Measurements from ENCODE around the gene BBC3. TPM values are rescaled to one million over a fixed set of nuclear protein-coding genes. Genes with fewer than 3 reads are reported as not detected.

BBC3 gene
- polyA plus RNA-seq, 1 donor (not counting 4 experiments of a cell fraction or from before 2014, with no cell fraction given) = 1.1 TPM

DNA sequence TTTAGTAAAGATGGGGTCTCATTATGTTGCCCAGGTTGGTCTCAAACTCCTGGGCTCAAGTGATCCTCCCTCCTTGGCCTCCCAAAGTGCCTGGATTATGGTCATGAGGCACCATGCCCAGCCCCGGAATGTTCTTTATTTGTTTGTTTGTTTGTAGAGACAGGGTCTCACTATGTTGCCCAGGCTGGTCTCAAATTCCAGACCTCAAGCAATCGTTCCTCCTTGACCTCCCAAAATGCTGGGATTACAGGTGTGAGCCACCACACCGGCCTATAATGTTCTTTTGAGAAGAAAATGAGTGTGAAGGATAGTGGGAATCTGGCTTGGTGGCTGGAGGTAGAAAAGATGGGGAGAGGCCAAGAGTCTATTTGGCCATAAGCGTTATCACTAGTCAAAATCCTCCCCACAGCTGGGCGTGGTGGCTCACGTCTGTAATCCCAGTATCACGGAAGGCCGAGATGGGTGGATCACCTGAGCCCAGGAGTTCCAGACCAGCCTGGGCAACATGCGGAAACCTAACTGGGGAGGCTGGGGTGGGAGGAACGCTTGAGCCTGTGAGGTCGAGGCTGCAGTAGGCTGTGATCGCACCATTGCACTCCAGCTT, 5.2 kb upstream of the BBC3 start:
- Histone ChIP-seq H3K79me2 (ENCODE audit: control insufficient read depth, insufficient read depth, low read length) (no peaks in the 10 kb centered on the region), H2AFZ (ENCODE audit: control insufficient read depth, low read length) (no peak overlapping the region), H3K9ac (ENCODE audit: control insufficient read depth, extremely low read depth, insufficient read depth, low read length) (no peak overlapping the region), H4K20me1 (ENCODE audit: control insufficient read depth, extremely low read depth, insufficient read depth, low read length) (no peaks in the 10 kb centered on the region), H3K36me3 (ENCODE audit: control insufficient read depth in 2 of 2, extremely low read depth in 1 of 2, insufficient read depth in 2 of 2, low read length in 2 of 2) (no peaks in the 10 kb centered on the region), H3K27me3 (ENCODE audit: control insufficient read depth, extremely low read depth, insufficient read depth, low read length) (no peaks in the 10 kb centered on the region), H3K9me1 (ENCODE audit: control insufficient read depth, extremely low read depth, insufficient read depth, low read length) (no peaks in the 10 kb centered on the region), H3K27ac (ENCODE audit: control insufficient read depth, insufficient read depth, low read length) (no peak overlapping the region), H3K9me3 (ENCODE audit: control insufficient read depth, low read depth, low read length) (no peaks in the 10 kb centered on the region), H3K4me1 (ENCODE audit: control insufficient read depth, extremely low read depth, insufficient read depth, low read length) (peaks cover 37% of the 10 kb centered on the region), H3K4me3 (ENCODE audit: control insufficient read depth in 2 of 3, extremely low read depth in 1 of 3, insufficient read depth in 2 of 3, low read depth in 1 of 3, low read length in 3 of 3) (no peak overlapping the region), H3K4me2 (ENCODE audit: control insufficient read depth, extremely low read depth, insufficient read depth, low read depth, low read length) (no peak overlapping the region)
- TF ChIP-seq CTCF (optimal IDR thresholded peaks at IDR 0.05 in 1 of 3, IDR thresholded peaks at IDR 0.05 in 1 of 3, conservative IDR thresholded peaks at IDR 0.05 in 1 of 3; ENCODE audit: extremely low read depth in 1 of 3, insufficient read depth in 2 of 3, low read length in 3 of 3) (no peak), EZH2 (IDR thresholded peaks at IDR 0.05; ENCODE audit: low read length) (no peak)
- dilution Hi-C loops (cut with MboI; ENCODE audit: extremely low pct_ligation_motif_present, low sequenced_read_pairs) = no loop called here
- FAIRE-seq (no peak), DNase-seq (ENCODE audit: low read depth, low spot score) (no peak)

DNA sequence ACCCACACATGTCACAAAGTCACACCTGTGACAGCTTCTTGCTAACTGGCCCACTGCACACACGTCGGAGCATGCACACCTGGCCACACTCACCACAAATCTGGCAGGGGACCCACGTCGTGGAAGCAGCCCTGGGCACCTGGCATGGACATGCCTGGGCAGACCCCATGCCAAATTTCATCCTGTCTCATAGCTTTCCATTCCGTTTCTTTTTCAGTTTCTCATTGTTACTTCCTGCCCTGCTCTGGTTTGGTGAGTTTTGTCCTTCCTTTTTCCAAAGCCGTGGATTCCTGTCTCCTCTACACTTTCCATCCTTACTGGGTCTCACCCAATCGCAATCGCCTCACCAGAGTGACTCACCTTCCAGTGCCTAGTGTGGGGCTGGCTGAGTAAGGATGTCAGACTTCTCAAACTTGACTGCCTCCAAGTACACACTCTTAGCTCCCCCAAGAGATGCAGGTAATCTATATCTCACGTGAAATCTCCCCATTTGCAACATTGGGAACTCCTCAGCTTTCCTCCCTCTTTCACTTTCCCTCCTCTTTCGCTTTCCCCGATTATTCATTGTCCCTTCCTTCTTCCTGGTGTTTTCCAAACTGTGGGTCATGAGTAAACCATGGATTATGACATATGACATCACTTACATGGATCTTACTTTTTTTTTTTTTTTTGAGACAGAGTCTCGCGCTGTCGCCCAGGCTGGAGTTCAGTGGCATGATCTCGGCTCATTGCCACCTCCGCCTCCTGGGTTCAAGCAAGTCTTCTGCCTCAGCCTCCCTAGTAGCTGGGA, 1.6 kb upstream of the BBC3 start:
- H3K9ac ChIP-seq (ENCODE audit: control insufficient read depth, extremely low read depth, insufficient read depth, low read length) = peak overlapping the region; percentile 72
- DNase-seq (ENCODE audit: low read depth, low spot score) (peak; percentile 92), FAIRE-seq (peak; percentile 94)
- no peaks in the 10 kb centered on the region for H3K9me1 ChIP-seq (ENCODE audit: control insufficient read depth, extremely low read depth, insufficient read depth, low read length)
- peak overlapping the region; percentile 23 to 59 (median 41) for H3K4me3 ChIP-seq (ENCODE audit: control insufficient read depth in 2 of 3, extremely low read depth in 1 of 3, insufficient read depth in 2 of 3, low read depth in 1 of 3, low read length in 3 of 3)
- peak overlapping the region; percentile 59 for H2AFZ ChIP-seq (ENCODE audit: control insufficient read depth, low read length)
- dilution Hi-C loops (cut with MboI; ENCODE audit: extremely low pct_ligation_motif_present, low sequenced_read_pairs) = no loop called here
- H4K20me1 ChIP-seq (ENCODE audit: control insufficient read depth, extremely low read depth, insufficient read depth, low read length) = no peaks in the 10 kb centered on the region
- peaks cover 40% of the 10 kb centered on the region for H3K4me1 ChIP-seq (ENCODE audit: control insufficient read depth, extremely low read depth, insufficient read depth, low read length)
- H3K79me2 ChIP-seq (ENCODE audit: control insufficient read depth, insufficient read depth, low read length) = peaks cover 3% of the 10 kb centered on the region
- H3K27me3 ChIP-seq (ENCODE audit: control insufficient read depth, extremely low read depth, insufficient read depth, low read length) = peaks cover 5% of the 10 kb centered on the region
- TF ChIP-seq EZH2 (IDR thresholded peaks at IDR 0.05; ENCODE audit: low read length) (no peak), CTCF (optimal IDR thresholded peaks at IDR 0.05 in 1 of 3, IDR thresholded peaks at IDR 0.05 in 1 of 3, conservative IDR thresholded peaks at IDR 0.05 in 1 of 3; ENCODE audit: extremely low read depth in 1 of 3, insufficient read depth in 2 of 3, low read length in 3 of 3) (no peak)
- peak overlapping the region; percentile 86 for H3K4me2 ChIP-seq (ENCODE audit: control insufficient read depth, extremely low read depth, insufficient read depth, low read depth, low read length)
- H3K9me3 ChIP-seq (ENCODE audit: control insufficient read depth, low read depth, low read length) = no peaks in the 10 kb centered on the region
- H3K36me3 ChIP-seq (ENCODE audit: control insufficient read depth in 2 of 2, extremely low read depth in 1 of 2, insufficient read depth in 2 of 2, low read length in 2 of 2) = no peaks in the 10 kb centered on the region
- H3K27ac ChIP-seq (ENCODE audit: control insufficient read depth, insufficient read depth, low read length) = peak overlapping the region; percentile 92
